ENCODE results near the gene C2orf69. TPM values are rescaled to one million over a fixed set of nuclear protein-coding genes. Genes with fewer than 3 reads are reported as not detected.
"Not testable (repeated sequence)": the region's sequence is repeated elsewhere in the genome, so short reads cannot be mapped to it uniquely, and the experiment has no call there.

The C2orf69 gene
- total and polyA plus RNA-seq, 9 donors: 5.7 to 12.7 (median 8.8) TPM

DNA sequence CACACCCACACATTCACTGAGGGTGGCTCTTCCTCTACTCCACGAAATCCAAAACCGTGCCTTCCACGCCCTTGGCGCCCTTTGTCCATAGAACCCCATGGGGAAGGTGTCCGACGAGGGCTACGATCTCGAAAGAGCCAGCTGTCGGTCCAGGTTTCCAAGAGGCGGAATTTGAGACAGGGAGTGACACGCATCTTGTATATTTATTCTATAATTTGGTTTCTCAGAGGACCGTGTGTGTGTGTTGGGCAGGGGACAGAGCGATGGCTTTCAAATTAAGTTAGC lies 726 bp downstream of the C2orf69 start:
- peak; percentile 67 for DNase-seq
- Histone ChIP-seq H3K4me3 (ENCODE audit: low read length) (peak overlapping the region; percentile 95), H3K9me3 (replicated peaks; ENCODE audit: control insufficient read depth, low read depth, low read length) (no peaks in the 10 kb centered on the region), H3K4me1 (ENCODE audit: control insufficient read depth, insufficient read depth, low read length) (peaks cover 12% of the 10 kb centered on the region), H3K27ac (ENCODE audit: low read length) (peak overlapping the region; percentile 98), H3K36me3 (ENCODE audit: control insufficient read depth, insufficient read depth, low read length) (peaks cover 6% of the 10 kb centered on the region), H3K27me3 (ENCODE audit: control insufficient read depth, insufficient read depth, low read length) (no peaks in the 10 kb centered on the region)
- 0% methylated on average over 6 of the region's 13 CpGs for WGBS (ENCODE audit: insufficient coverage)

GRCh38 chr2:199912553-199913114 lies 1.5 kb downstream of the C2orf69 start:
- 78% methylated on average over 8 of the region's 12 CpGs for WGBS (ENCODE audit: insufficient coverage)
- not testable (repeated sequence) for DNase-seq; H3K9me3 ChIP-seq (replicated peaks; ENCODE audit: control insufficient read depth, low read depth, low read length); H3K27me3 ChIP-seq (ENCODE audit: control insufficient read depth, insufficient read depth, low read length); H3K27ac ChIP-seq (ENCODE audit: low read length)
- Histone ChIP-seq H3K36me3 (ENCODE audit: control insufficient read depth, insufficient read depth, low read length) (peaks cover 13% of the 10 kb centered on the region), H3K4me1 (ENCODE audit: control insufficient read depth, insufficient read depth, low read length) (peaks cover 12% of the 10 kb centered on the region), H3K4me3 (ENCODE audit: low read length) (peak overlapping the region; percentile 95)

DNA sequence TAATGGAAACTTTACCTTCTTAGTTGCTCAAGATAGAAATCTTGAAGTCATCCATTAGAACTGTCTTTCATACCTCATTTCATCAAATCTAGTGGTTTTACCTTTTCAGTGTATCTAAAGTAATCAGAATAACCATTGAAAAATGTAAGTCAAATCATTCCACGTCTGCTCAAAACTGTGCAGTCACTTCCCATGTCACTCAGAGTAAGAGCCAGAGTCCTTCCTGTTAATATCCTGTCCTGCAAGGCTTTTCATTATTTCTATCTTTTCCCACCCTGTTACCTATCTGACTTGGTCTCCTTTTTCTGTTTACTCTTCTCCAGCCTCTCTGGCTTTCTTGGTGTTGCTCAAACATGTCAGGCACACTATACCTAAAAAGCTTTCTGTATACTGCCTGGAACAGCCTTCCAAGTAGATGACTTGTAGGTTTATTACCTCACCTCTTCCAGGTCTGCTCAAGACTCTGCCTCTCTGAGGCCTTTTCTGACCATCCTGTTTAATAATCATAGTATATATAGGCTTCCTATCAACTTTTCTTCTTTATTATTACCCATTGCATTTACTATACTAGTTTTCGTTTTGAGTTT lies 3.4 kb downstream of the C2orf69 start:
- 67% methylated on average over 1 of the region's 2 CpGs for WGBS (ENCODE audit: insufficient coverage)
- no peak for DNase-seq
- Histone ChIP-seq H3K9me3 (replicated peaks; ENCODE audit: control insufficient read depth, low read depth, low read length) (peaks cover 4% of the 10 kb centered on the region), H3K36me3 (ENCODE audit: control insufficient read depth, insufficient read depth, low read length) (peaks cover 26% of the 10 kb centered on the region), H3K27ac (ENCODE audit: low read length) (no peak overlapping the region), H3K27me3 (ENCODE audit: control insufficient read depth, insufficient read depth, low read length) (no peaks in the 10 kb centered on the region), H3K4me3 (ENCODE audit: low read length) (no peak overlapping the region), H3K4me1 (ENCODE audit: control insufficient read depth, insufficient read depth, low read length) (peaks cover 12% of the 10 kb centered on the region)

DNA sequence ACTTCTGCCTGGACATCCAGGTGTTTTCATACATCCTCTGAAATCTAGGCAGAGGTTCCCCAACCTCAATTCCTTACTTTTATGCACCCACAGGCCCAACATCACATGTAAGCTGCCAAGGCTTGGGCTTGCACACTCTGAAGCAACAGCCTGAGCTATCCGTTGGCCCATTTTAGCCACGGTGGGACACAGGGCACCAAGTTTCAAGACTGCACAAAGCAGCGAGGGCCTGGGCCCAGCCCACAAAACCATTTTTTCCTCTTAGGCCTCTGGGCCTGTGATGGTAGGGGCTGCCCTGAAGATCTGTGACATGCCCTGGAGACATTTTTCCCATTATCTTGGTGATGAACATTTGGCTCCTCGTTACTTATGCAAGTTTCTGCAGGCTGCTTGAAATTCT lies 5.9 kb downstream of the C2orf69 start:
- Histone ChIP-seq H3K9me3 (replicated peaks; ENCODE audit: control insufficient read depth, low read depth, low read length) (peaks cover 4% of the 10 kb centered on the region), H3K36me3 (ENCODE audit: control insufficient read depth, insufficient read depth, low read length) (peaks cover 31% of the 10 kb centered on the region), H3K4me1 (ENCODE audit: control insufficient read depth, insufficient read depth, low read length) (peaks cover 5% of the 10 kb centered on the region), H3K27me3 (ENCODE audit: control insufficient read depth, insufficient read depth, low read length) (no peaks in the 10 kb centered on the region), H3K4me3 (ENCODE audit: low read length) (no peak overlapping the region), H3K27ac (ENCODE audit: low read length) (no peak overlapping the region)
- no peak for DNase-seq
- WGBS (ENCODE audit: insufficient coverage): 100% methylated on average over 3 of the region's 4 CpGs

GRCh38 chr2:199922856-199923255 lies 11.8 kb downstream of the C2orf69 start:
- Histone ChIP-seq H3K27me3 (ENCODE audit: control insufficient read depth, insufficient read depth, low read length) (no peaks in the 10 kb centered on the region), H3K9me3 (replicated peaks; ENCODE audit: control insufficient read depth, low read depth, low read length) (no peaks in the 10 kb centered on the region), H3K36me3 (ENCODE audit: control insufficient read depth, insufficient read depth, low read length) (peaks cover 16% of the 10 kb centered on the region), H3K4me1 (ENCODE audit: control insufficient read depth, insufficient read depth, low read length) (no peaks in the 10 kb centered on the region), H3K4me3 (ENCODE audit: low read length) (no peak overlapping the region), H3K27ac (ENCODE audit: low read length) (no peak overlapping the region)
- DNase-seq: no peak
- 73% methylated on average over 2 of the region's 5 CpGs for WGBS (ENCODE audit: insufficient coverage)

GRCh38 chr2:199923924-199924323 lies 12.8 kb downstream of the C2orf69 start:
- H3K27me3 ChIP-seq (ENCODE audit: control insufficient read depth, insufficient read depth, low read length): no peaks in the 10 kb centered on the region
- H3K9me3 ChIP-seq (replicated peaks; ENCODE audit: control insufficient read depth, low read depth, low read length): no peaks in the 10 kb centered on the region
- DNase-seq: no peak
- no peak overlapping the region for H3K27ac ChIP-seq (ENCODE audit: low read length)
- H3K4me3 ChIP-seq (ENCODE audit: low read length): no peak overlapping the region
- H3K4me1 ChIP-seq (ENCODE audit: control insufficient read depth, insufficient read depth, low read length): no peaks in the 10 kb centered on the region
- peaks cover 10% of the 10 kb centered on the region for H3K36me3 ChIP-seq (ENCODE audit: control insufficient read depth, insufficient read depth, low read length)
- no CpG with 5 or more reads among the region's 2 CpGs for WGBS (ENCODE audit: insufficient coverage)

- Histone ChIP-seq H3K9me3 (replicated peaks; ENCODE audit: control insufficient read depth, low read depth, low read length) (no peaks in the 10 kb centered on the region), H3K4me3 (ENCODE audit: low read length) (no peak overlapping the region), H3K36me3 (ENCODE audit: control insufficient read depth, insufficient read depth, low read length) (peaks cover 8% of the 10 kb centered on the region), H3K27me3 (ENCODE audit: control insufficient read depth, insufficient read depth, low read length) (no peaks in the 10 kb centered on the region), H3K4me1 (ENCODE audit: control insufficient read depth, insufficient read depth, low read length) (no peaks in the 10 kb centered on the region), H3K27ac (ENCODE audit: low read length) (no peak overlapping the region)
- no CpG with 5 or more reads among the region's 1 CpG for WGBS (ENCODE audit: insufficient coverage)
- DNase-seq: peak; percentile 30
Measured at GRCh38 chr2:199926806-199927205, 15.7 kb downstream of the C2orf69 start.

GRCh38 chr2:199928226-199928625 lies 17.1 kb downstream of the C2orf69 start:
- Histone ChIP-seq H3K4me3 (ENCODE audit: low read length) (no peak overlapping the region), H3K36me3 (ENCODE audit: control insufficient read depth, insufficient read depth, low read length) (peaks cover 16% of the 10 kb centered on the region)
- WGBS (ENCODE audit: insufficient coverage): 77% methylated on average over 2 of the region's 2 CpGs

GRCh38 chr2:199928626-199929025 lies 17.5 kb downstream of the C2orf69 start:
- no peak for DNase-seq
- Histone ChIP-seq H3K4me1 (ENCODE audit: control insufficient read depth, insufficient read depth, low read length) (no peaks in the 10 kb centered on the region), H3K27me3 (ENCODE audit: control insufficient read depth, insufficient read depth, low read length) (no peaks in the 10 kb centered on the region), H3K4me3 (ENCODE audit: low read length) (no peak overlapping the region), H3K27ac (ENCODE audit: low read length) (no peak overlapping the region), H3K9me3 (replicated peaks; ENCODE audit: control insufficient read depth, low read depth, low read length) (no peaks in the 10 kb centered on the region), H3K36me3 (ENCODE audit: control insufficient read depth, insufficient read depth, low read length) (peaks cover 16% of the 10 kb centered on the region)

More at GRCh38 chr2:199928226-199928625, 17.1 kb downstream of the C2orf69 start:
- Histone ChIP-seq H3K9me3 (replicated peaks; ENCODE audit: control insufficient read depth, low read depth, low read length) (no peaks in the 10 kb centered on the region), H3K27me3 (ENCODE audit: control insufficient read depth, insufficient read depth, low read length) (no peaks in the 10 kb centered on the region), H3K4me1 (ENCODE audit: control insufficient read depth, insufficient read depth, low read length) (no peaks in the 10 kb centered on the region), H3K27ac (ENCODE audit: low read length) (no peak overlapping the region)
- DNase-seq: no peak

DNA sequence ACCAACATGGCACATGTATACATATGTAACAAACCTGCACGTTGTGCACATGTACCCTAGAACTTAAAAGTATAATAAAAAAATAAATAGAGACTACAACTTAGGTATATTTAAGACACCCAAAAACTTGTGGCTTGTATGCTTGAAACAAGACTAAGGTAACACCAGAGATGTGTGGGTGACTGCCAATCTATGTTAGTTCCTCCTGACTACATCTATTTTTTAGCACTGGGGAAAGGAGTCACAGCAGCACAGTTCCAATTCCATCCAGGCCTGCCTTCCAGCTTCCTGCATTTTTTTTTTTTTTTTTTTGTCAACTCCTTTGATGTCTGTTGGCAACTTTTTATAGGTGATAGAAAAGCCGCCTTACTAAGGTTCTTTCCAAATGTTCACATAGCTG lies 18.2 kb downstream of the C2orf69 start:
- Histone ChIP-seq H3K4me3 (ENCODE audit: low read length) (no peak overlapping the region), H3K9me3 (replicated peaks; ENCODE audit: control insufficient read depth, low read depth, low read length) (no peaks in the 10 kb centered on the region), H3K36me3 (ENCODE audit: control insufficient read depth, insufficient read depth, low read length) (peaks cover 16% of the 10 kb centered on the region), H3K27ac (ENCODE audit: low read length) (no peak overlapping the region), H3K27me3 (ENCODE audit: control insufficient read depth, insufficient read depth, low read length) (no peaks in the 10 kb centered on the region), H3K4me1 (ENCODE audit: control insufficient read depth, insufficient read depth, low read length) (no peaks in the 10 kb centered on the region)
- WGBS (ENCODE audit: insufficient coverage): no CpG with 5 or more reads among the region's 2 CpGs
- DNase-seq: no peak

Measured in muscle of leg (tissue), 11 donors.